H1 (cell line): ENCODE measurements around the gene CFAP54. TPM values are rescaled to one million over a fixed set of nuclear protein-coding genes. Genes with fewer than 3 reads are reported as not detected.

Source experiments
- CTCF ChIA-PET: fragments of 300-600 bp; sonication (Branson Sonifier 250); formaldehyde crosslinking; loops from one replicate; lab custom pipeline; 2021; ENCODE audit not compliant: partially characterized antibody; lab: Charles Lee
- POLR2A ChIA-PET: fragments of 300-600 bp; sonication (Branson Sonifier 250); formaldehyde crosslinking; loops from one replicate; lab custom pipeline; 2021; ENCODE audit warnings: inconsistent platforms; ENCODE audit not compliant: partially characterized antibody; lab: Charles Lee
- DNase-seq, 2 experiments: peaks; one replicate each; pipeline versions ENCODE4 v3.0.0 to v3.0.0-alpha.2; 2010 to 2022; ENCODE audit warnings: low spot score in 2 of 2, low read depth in 1 of 2, mixed read lengths in 1 of 2
- FAIRE-seq: peaks from 2 replicates; lab custom pipeline; 2011; peaks lifted over from hg19 to GRCh38; lab: Jason Lieb, UNC
- H2AFZ ChIP-seq: 2 replicates; pipeline ENCODE4 v1.8.1; 2012; ENCODE audit warnings: low read length, inconsistent platforms
- H2AK5ac ChIP-seq: 2 replicates; pipeline ENCODE4 v1.6.1; 2013; ENCODE audit warnings: low read depth, low read length
- H2BK120ac ChIP-seq: replicated peaks from 2 replicates; pipeline ENCODE3; 2013; ENCODE audit warnings: low read depth, low read length, inconsistent platforms
- H2BK12ac ChIP-seq: 2 replicates; pipeline ENCODE4 v1.6.1; 2013; ENCODE audit warnings: low read depth, low read length
- H2BK15ac ChIP-seq: 2 replicates; pipeline ENCODE4 v1.6.1; 2013; ENCODE audit warnings: low read length
- H2BK20ac ChIP-seq: 2 replicates; pipeline ENCODE4 v1.6.1; 2013; ENCODE audit warnings: low read length
- H2BK5ac ChIP-seq: 2 replicates; pipeline ENCODE4 v1.6.1; 2013; ENCODE audit warnings: low read depth, low read length
- H3K14ac ChIP-seq: 2 replicates; pipeline ENCODE4 v1.6.1; 2013; ENCODE audit warnings: inconsistent platforms; ENCODE audit not compliant: insufficient read length
- H3K18ac ChIP-seq: 2 replicates; pipeline ENCODE4 v1.6.1; 2013; ENCODE audit warnings: low read length; ENCODE audit errors: extremely low read depth
- H3K23ac ChIP-seq: 2 replicates; pipeline ENCODE4 v1.6.1; 2013; ENCODE audit warnings: inconsistent platforms; ENCODE audit not compliant: insufficient read length
- H3K23me2 ChIP-seq: 2 replicates; pipeline ENCODE4 v1.6.1; 2013; ENCODE audit warnings: low read depth, low read length
- H3K27ac ChIP-seq: 2 replicates; pipeline ENCODE4 v1.6.1; 2011; ENCODE audit warnings: low read depth, low read length, inconsistent platforms
- H3K27me3 ChIP-seq, 4 experiments: replicated peaks in 1 of 4; 1 replicate in 1 of 4; 2 replicates in 3 of 4; pipeline versions ENCODE4 v1.6.1 to v1.8.1; 2011 to 2013; ENCODE audit warnings: low read length in 3 of 4, mild to moderate bottlenecking in 3 of 4, inconsistent platforms in 2 of 4, mixed read lengths in 2 of 4, moderate library complexity in 1 of 4; ENCODE audit not compliant: control insufficient read depth in 3 of 4, insufficient read depth in 3 of 4; ENCODE audit errors: extremely low read depth in 1 of 4
- H3K36me3 ChIP-seq, 4 experiments: 2 replicates each; pipeline versions ENCODE4 v1.6.1 to v1.8.1; 2011 to 2013; ENCODE audit warnings: mild to moderate bottlenecking in 4 of 4, low read length in 3 of 4, moderate library complexity in 2 of 4, control low read depth in 1 of 4, inconsistent platforms in 1 of 4; ENCODE audit not compliant: insufficient read depth in 4 of 4, control insufficient read depth in 2 of 4
- H3K4ac ChIP-seq: replicated peaks from 2 replicates; pipeline ENCODE3; 2013; ENCODE audit warnings: low read length, low read depth, mixed read lengths, inconsistent platforms; ENCODE audit not compliant: insufficient read length
- H3K4me1 ChIP-seq, 4 experiments: replicated peaks in 1 of 4; 1 replicate in 1 of 4; 2 replicates in 3 of 4; pipeline versions ENCODE4 v1.6.1 to v1.8.1; 2011 to 2013; ENCODE audit warnings: low read length in 3 of 4, inconsistent platforms in 2 of 4, mixed read lengths in 1 of 4; ENCODE audit not compliant: insufficient read depth in 4 of 4, control insufficient read depth in 3 of 4
- H3K4me2 ChIP-seq, 2 experiments: 2 replicates each; pipeline versions ENCODE4 v1.6.1 to v1.8.1; 2011 to 2013; ENCODE audit warnings: low read depth in 2 of 2, low read length in 2 of 2, control low read depth in 1 of 2, inconsistent platforms in 1 of 2, mild to moderate bottlenecking in 1 of 2; ENCODE audit not compliant: insufficient read depth in 1 of 2
- H3K4me3 ChIP-seq, 4 experiments: fragments of 200-600, 300-600 bp in 1 of 4; sonication (generic), shearing (Covaris generic), sonication (Bioruptor Twin) in 1 of 4; 2 replicates each; pipeline versions ENCODE4 v1.5.1 to v1.8.1; 2011 to 2016; ENCODE audit warnings: low read length in 4 of 4, low read depth in 3 of 4, control low read depth in 2 of 4, inconsistent platforms in 2 of 4, mild to moderate bottlenecking in 2 of 4, mixed read lengths in 1 of 4, moderate library complexity in 1 of 4; ENCODE audit not compliant: insufficient read depth in 2 of 4; ENCODE audit errors: extremely low read depth in 1 of 4
- H3K56ac ChIP-seq: replicated peaks from 2 replicates; pipeline ENCODE3; 2013; ENCODE audit warnings: low read depth, mild to moderate bottlenecking, mixed read lengths, low read length, inconsistent platforms; ENCODE audit not compliant: insufficient read length
- H3K79me1 ChIP-seq: 2 replicates; pipeline ENCODE4 v1.6.1; 2013; ENCODE audit warnings: low read depth, low read length, control low read depth
- H3K79me2 ChIP-seq, 2 experiments: 2 replicates each; pipeline versions ENCODE4 v1.6.1 to v1.8.1; 2012 to 2013; ENCODE audit warnings: low read length in 2 of 2, mild to moderate bottlenecking in 2 of 2, inconsistent platforms in 1 of 2; ENCODE audit not compliant: insufficient read depth in 2 of 2, control insufficient read depth in 1 of 2
- H3K9ac ChIP-seq, 4 experiments: replicated peaks in 1 of 4; 1 replicate in 1 of 4; 2 replicates in 3 of 4; pipeline versions ENCODE4 v1.6.1 to v1.8.1; 2011 to 2013; ENCODE audit warnings: low read depth in 3 of 4, low read length in 3 of 4, control low read depth in 2 of 4, mild to moderate bottlenecking in 2 of 4, moderate library complexity in 2 of 4, inconsistent platforms in 1 of 4; ENCODE audit errors: extremely low read depth in 1 of 4
- H3K9me3 ChIP-seq, 2 experiments: 2 replicates each; pipeline versions ENCODE4 v1.6.1 to v1.8.1; 2012 to 2013; ENCODE audit warnings: mild to moderate bottlenecking in 2 of 2, moderate library complexity in 2 of 2, control low read depth in 1 of 2, inconsistent platforms in 1 of 2, low read depth in 1 of 2, low read length in 1 of 2, mixed read lengths in 1 of 2; ENCODE audit not compliant: insufficient read depth in 2 of 2
- H4K20me1 ChIP-seq, 2 experiments: replicated peaks in 1 of 2; 2 replicates each; pipeline versions ENCODE3 to v1.8.1; 2011 to 2013; ENCODE audit warnings: inconsistent platforms in 2 of 2, low read length in 2 of 2, mild to moderate bottlenecking in 1 of 2; ENCODE audit not compliant: insufficient read depth in 2 of 2, control insufficient read depth in 1 of 2
- H4K5ac ChIP-seq: 2 replicates; pipeline ENCODE4 v1.6.1; 2013; ENCODE audit warnings: low read length, low read depth, mixed read lengths, inconsistent platforms; ENCODE audit not compliant: insufficient read length
- H4K8ac ChIP-seq: 2 replicates; pipeline ENCODE4 v1.8.0; 2013; ENCODE audit warnings: mild to moderate bottlenecking, moderate library complexity, low read length, inconsistent platforms; ENCODE audit not compliant: insufficient read depth; ENCODE audit errors: extremely low read depth
- H4K91ac ChIP-seq: replicated peaks from 2 replicates; pipeline ENCODE3; 2013; ENCODE audit warnings: low read length, mixed read lengths, inconsistent platforms; ENCODE audit not compliant: insufficient read length
- SIN3A ChIP-seq, 2 experiments: IDR thresholded peaks in 1 of 2; conservative IDR thresholded peaks in 1 of 2; 2 replicates each; pipeline ENCODE4 v1.6.1; 2011 to 2012; ENCODE audit warnings: low read length in 2 of 2, improper control_type of control experiment in 1 of 2, low read depth in 1 of 2, mild to moderate bottlenecking in 1 of 2
- WGBS, 2 experiments: shearing (Covaris generic) in 1 of 2; methylation state at CpG; one replicate each; pipeline versions ENCODE4 v1.1.6 to v1.1.7; 2013 to 2015; ENCODE audit warnings: low lambda C conversion rate in 2 of 2, mixed read lengths in 2 of 2, inconsistent platforms in 1 of 2, low coverage in 1 of 2, missing lambda C conversion rate in 1 of 2; ENCODE audit not compliant: insufficient replicate concordance in 2 of 2, insufficient coverage in 1 of 2, insufficient read length in 1 of 2; ENCODE audit errors: extremely low coverage in 1 of 2, missing lambda C conversion rate in 1 of 2; 5-methylcytosine and 5-hydroxymethylcytosine counted together
- polyA plus RNA-seq, 7 experiments: library from polyadenylated mRNA; depleted of rRNA in 3 of 7; stranded (reverse) in 5 of 7; unstranded in 2 of 7; fragments of >200 nt in 5 of 7; fragments of 200-250 nt in 2 of 7; gene quantifications; 1 replicate in 5 of 7; 2 replicates in 1 of 7; 4 replicates in 1 of 7; pipeline versions ENCODE4 v1.2.1 to v1.2.3, GENCODE V29; 2011 to 2013; ENCODE audit warnings: missing spikeins in 2 of 7, mixed read lengths in 2 of 7
- total RNA-seq: library from RNA; stranded (reverse); fragmentation: NEBNext Ultra II Directional; extraction: Animal tissue kit (Norgen Biotek cat#: 25700); gene quantifications from 2 replicates; pipeline ENCODE4 v1.2.1, GENCODE V29; 2021

Gene CFAP54
- total and polyA plus RNA-seq, 2 of the 8 experiments (the other 6 are each of a cell fraction or from before 2014, with no cell fraction given) = 0.17 to 0.33 TPM

- H2BK120ac ChIP-seq = no peak overlapping the region
- H3K23me2 ChIP-seq = no peaks in the 10 kb centered on the region
- whole genome bisulfite sequencing, 2 experiments = 86% methylated on average over 5 of the region's 11 CpGs; no CpG with 5 or more reads in 1 of the 2 experiments
- H3K14ac ChIP-seq = no peak overlapping the region
- no peak overlapping the region for H2BK12ac ChIP-seq
- H4K91ac ChIP-seq = no peak overlapping the region
- no peaks in the 10 kb centered on the region for H3K79me2 ChIP-seq
- H4K5ac ChIP-seq = no peak overlapping the region
- no peak overlapping the region for H3K4me2 ChIP-seq
- H3K36me3 ChIP-seq = no peaks in the 10 kb centered on the region
- H2AK5ac ChIP-seq = no peak overlapping the region
- ChIA-PET POLR2A (no interaction called here), CTCF (no interaction called here)
- no peak overlapping the region for H2AFZ ChIP-seq
- H2BK20ac ChIP-seq = no peak overlapping the region
- no peaks in the 10 kb centered on the region for H3K27me3 ChIP-seq
- H4K20me1 ChIP-seq = no peaks in the 10 kb centered on the region
- no peak overlapping the region for H2BK5ac ChIP-seq
- H3K4ac ChIP-seq = no peak overlapping the region
- H4K8ac ChIP-seq = no peak overlapping the region
- no peak overlapping the region for H3K18ac ChIP-seq
- H3K27ac ChIP-seq = no peak overlapping the region
- TF ChIP-seq SIN3A (conservative IDR thresholded peaks at IDR 0.05 in 1 of 2, IDR thresholded peaks at IDR 0.05 in 1 of 2; ENCODE audit: low read depth in 1 of 2, low read length in 2 of 2) = no peak
- DNase-seq (no peak), FAIRE-seq (no peak)
- H2BK15ac ChIP-seq = no peak overlapping the region
- H3K79me1 ChIP-seq = no peaks in the 10 kb centered on the region
- H3K4me3 ChIP-seq = no peak overlapping the region
- H3K9ac ChIP-seq = no peak overlapping the region
- no peak overlapping the region for H3K23ac ChIP-seq
- no peaks in the 10 kb centered on the region; a peak in 1 of 7 replicates for H3K4me1 ChIP-seq
- no peaks in the 10 kb centered on the region for H3K9me3 ChIP-seq
- H3K56ac ChIP-seq = no peak overlapping the region
Observed at GRCh38 chr12:96495155-96495554, 5.8 kb downstream of the CFAP54 start.
